Activated CD8-positive, alpha-beta memory T cell treated with anti-CD3 and anti-CD28 coated beads for 36 hours (primary cell): Measurements from ENCODE around the gene SFMBT2. TPM values are rescaled to one million over a fixed set of nuclear protein-coding genes. Genes with fewer than 3 reads are reported as not detected.

Source experiments
- CTCF ChIA-PET: fragments of 350-600 bp; sonication (Branson Sonifier 250); formaldehyde crosslinking; loops from one replicate; lab custom pipeline; 2021; ENCODE audit warnings: antibody characterized with exemption; lab: Charles Lee
- POLR2A ChIA-PET: fragments of 350-600 bp; sonication (Branson Sonifier 250); formaldehyde crosslinking; loops from one replicate; lab custom pipeline; 2021; ENCODE audit warnings: antibody characterized with exemption; lab: Charles Lee
- total RNA-seq, 2 experiments: library from RNA; stranded (reverse); gene quantifications; one replicate each; pipeline ENCODE4 v1.2.3, GENCODE V29; 2021

The SFMBT2 gene
- total RNA-seq, 2 experiments from 2014 or later = 22.6 to 23.0 TPM

DNA sequence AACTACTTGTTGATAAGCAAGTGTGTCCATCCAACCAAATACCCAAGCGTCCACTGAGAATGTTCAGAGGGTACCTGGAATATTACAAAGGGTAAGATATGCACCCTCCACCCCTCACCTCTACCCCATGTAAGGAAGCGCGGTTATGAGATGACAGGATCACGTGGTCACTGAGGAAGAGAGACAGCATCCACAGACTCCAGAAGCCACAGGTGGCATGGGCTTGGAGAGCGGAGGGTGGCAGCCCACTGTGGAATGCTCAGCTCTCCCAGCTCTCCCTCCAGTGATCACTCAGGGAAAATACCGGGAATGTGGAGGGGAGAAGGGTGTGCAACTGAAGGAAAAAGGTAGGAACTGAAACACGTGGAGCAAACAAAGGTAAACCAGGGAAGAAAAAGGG lies 25.7 kb downstream of the SFMBT2 start:
- CTCF ChIA-PET = no interaction called here
- POLR2A ChIA-PET = no interaction called here

DNA sequence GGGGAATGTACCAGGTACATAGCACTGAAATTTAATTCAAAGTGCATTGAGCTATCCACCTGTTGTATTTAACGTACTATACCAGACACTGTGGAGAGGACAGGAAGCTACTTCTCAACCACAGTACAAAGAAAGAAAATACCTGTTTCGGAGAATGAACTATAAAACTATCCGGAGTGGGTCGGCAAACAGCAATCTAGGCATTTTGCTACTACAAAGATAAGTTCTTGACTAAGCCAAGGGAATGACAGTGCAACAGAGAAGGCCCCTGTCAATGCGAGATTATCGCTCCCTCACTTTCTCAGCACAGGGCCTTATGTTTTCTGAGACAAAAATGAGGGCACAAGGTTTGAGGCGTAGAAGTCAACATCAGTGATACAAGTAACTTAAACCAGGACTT lies 27.4 kb downstream of the SFMBT2 start:
- POLR2A ChIA-PET = no interaction called here
- CTCF ChIA-PET = interaction anchor here (0.6 kb wide), 1 partner anchor 113 kb away, joined by 4 read pairs; no protein-coding TSS in a partner anchor

- ChIA-PET POLR2A (no interaction called here), CTCF (no interaction called here)
These were observed 30.1 kb downstream of the SFMBT2 start for GRCh38 chr10:7380704-7381241.

DNA sequence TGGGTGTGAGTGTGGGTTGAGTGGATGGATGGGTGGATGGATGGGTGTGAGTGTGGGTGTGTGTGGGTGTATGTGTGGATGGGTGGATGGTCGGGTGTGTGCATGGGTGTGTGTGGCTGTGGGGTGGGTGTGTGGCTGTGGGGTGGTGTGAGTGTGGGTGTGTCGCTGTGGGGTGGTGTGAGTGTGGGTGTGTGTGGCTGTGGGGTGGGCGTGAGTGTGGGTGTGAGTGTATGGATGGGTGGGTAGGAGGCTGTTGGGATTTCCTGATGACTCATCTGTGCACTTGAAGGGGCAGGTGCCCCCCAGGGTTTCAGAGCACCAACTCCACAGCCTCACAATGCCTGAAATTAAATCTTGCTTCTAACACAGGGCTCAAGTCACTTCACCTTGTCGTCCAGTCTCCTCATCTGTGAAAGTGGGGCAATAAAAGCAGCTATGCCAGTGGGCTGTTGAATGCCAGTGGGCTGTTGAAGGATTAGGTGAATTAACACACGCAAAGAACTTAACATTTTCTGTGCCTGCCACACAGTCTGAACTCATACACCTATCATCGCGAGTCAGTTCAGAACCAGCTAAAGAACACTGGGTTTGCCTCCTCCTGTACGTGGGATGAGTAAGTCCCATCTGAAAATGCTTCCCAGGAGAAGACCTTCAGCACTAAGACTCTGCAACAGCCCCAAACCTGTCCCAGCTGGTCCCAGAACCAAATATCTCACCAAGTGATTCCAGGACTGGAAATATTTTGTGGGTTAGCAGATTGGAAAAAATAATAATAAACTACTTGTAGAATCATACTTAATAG lies 32.0 kb downstream of the SFMBT2 start:
- POLR2A ChIA-PET = no interaction called here
- CTCF ChIA-PET = no interaction called here

DNA sequence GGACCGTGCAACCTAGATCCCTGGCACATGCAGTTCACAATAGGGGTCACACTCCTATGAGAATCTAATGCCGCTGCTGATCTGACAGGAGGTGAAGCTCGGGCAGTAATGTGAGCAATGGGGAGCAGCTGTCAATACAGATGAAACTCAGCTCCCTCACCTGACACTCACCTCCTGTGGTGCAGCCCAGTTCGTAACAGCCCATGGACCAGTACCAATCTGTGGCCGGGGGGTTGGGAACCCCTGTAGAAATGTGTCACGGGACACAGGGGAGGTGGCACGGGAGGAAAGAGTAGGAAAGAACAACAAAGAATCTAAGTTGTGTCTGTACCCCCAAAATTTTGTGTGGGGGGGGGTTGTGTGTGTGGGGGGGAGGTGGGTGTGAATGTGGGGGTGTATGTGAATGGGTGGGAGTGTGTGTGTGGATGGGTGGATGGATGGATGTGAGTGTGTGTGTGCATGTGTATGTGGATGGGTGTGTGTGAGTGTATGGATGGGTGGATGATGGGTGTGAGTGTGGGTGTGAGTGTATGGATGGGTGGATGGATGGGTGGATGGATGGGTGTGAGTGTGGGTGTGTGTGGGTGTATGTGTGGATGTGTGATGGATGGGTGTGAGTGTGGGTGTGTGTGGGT lies 33.1 kb downstream of the SFMBT2 start:
- CTCF ChIA-PET = no interaction called here
- POLR2A ChIA-PET = no interaction called here

- CTCF ChIA-PET = interaction anchor here (0.6 kb wide), 1 partner anchor 405 kb away, joined by 3 read pairs; no protein-coding TSS in a partner anchor
- POLR2A ChIA-PET = no interaction called here
These were observed 36.0 kb downstream of the SFMBT2 start for GRCh38 chr10:7374795-7375194.

DNA sequence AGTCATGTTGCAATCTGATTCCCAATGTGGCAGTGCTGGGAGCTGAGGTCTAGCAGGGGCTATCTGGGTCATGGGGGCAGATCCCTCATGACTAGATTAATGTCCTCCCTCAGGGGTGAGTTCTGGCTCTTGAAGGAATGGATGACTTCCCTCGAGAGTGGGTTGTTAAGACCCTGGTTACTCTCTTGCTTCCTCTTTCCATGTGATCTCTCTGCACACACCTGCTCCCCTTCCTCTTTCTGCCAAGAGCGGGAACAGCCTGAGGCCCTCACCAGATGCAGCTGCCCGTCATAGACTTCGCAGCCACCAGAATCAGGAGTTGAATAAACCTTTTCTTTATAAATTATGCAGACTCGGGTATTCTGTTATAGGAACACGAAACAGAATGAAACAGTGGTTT lies 37.8 kb downstream of the SFMBT2 start:
- ChIA-PET POLR2A (no interaction called here), CTCF (no interaction called here)

DNA sequence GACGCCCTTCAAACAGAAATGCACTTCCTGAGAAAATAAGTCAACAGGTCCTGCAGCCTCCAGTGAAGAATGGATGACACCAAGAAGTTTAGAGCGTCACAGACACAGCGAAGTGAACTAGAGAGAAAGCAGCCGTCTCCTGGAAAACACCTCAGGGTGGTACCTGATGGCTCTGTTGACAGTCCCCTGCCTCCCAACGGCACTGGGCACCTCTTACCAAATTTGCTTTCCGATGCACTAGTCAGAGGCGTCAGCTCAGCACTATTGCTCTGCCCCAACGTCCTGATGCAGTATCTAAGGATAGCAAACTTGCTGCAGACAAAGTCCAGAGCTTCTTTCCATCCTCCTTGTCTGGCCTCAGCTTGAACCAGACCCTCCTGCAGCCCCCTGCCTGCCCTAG lies 38.3 kb downstream of the SFMBT2 start:
- ChIA-PET POLR2A (no interaction called here), CTCF (no interaction called here)

DNA sequence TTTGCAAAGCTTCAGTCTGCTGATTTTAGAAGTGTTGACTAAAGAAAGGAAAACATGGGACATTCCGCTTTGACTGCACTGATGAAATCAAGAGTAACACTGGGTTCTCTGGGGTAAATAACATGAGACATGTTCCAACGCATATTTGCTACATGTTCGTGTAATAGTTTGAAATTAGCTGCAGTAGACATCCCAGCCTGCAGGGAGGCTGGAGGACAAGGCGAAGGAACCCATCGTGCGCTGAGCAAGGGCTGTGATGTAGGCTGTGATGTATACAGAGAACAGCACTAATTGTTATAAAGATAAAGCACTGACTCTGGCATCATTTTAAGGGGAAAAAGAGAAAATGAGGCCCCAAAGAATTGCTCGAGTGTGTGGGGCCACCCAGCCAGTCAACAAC lies 40.3 kb downstream of the SFMBT2 start:
- CTCF ChIA-PET = no interaction called here
- POLR2A ChIA-PET = no interaction called here

DNA sequence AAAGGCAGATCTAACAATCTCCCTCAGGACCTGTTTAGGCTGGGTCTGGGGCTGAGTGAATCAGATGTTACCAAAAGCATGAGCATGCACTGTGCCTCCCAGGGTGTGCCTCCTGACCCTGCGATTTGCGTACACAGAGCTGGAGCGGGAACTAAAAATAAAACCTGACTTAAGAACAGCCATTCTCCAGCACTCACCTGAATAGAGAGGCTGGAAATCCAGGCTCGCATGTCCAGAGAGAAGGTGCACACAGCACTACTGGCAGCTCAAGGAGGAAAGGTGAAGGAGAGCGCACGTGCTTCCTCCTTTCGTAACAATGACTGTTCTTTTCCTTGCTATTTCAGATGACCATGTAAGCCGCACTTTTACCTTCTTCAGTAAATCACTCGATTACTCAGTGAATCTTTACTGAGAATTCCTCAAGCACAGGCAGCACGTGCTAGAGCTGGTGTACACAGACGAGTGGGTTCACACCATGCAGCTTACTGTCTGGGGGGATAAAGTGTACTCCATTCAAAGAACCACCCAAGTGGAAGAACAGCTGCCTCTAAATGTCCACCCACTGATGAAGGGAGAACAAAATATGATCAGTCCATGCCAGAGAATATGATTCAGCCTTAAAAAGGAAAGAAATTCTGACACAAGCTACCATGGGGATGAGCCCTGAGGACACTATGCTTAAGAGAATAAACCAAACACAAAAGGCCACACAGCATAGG lies 45.6 kb downstream of the SFMBT2 start:
- ChIA-PET POLR2A (no interaction called here), CTCF (no interaction called here)

DNA sequence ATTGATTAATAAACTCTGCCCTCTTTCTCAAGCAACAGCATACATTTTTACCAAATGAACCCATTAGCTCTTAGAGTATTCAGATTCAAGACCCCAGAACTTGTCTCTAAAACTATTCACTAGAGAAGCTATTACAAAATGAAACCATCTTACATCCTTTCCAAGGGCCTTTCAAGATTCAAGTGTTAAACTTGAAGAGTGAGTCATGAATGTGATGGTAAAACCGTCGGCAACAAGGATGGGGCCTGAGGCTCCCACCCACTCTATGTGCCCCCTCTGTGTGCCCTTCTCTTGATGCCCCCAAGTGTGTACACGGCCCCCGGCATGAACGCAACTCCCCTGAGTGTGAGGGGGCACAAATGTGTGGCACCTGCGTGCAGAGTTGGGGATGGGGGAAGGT lies 46.4 kb downstream of the SFMBT2 start:
- POLR2A ChIA-PET = no interaction called here
- CTCF ChIA-PET = no interaction called here

- ChIA-PET POLR2A (no interaction called here), CTCF (no interaction called here)
These were observed 47.1 kb downstream of the SFMBT2 start for GRCh38 chr10:7363700-7364099.

- CTCF ChIA-PET = no interaction called here
- POLR2A ChIA-PET = no interaction called here
These were observed 48.4 kb downstream of the SFMBT2 start for GRCh38 chr10:7362471-7362870.

DNA sequence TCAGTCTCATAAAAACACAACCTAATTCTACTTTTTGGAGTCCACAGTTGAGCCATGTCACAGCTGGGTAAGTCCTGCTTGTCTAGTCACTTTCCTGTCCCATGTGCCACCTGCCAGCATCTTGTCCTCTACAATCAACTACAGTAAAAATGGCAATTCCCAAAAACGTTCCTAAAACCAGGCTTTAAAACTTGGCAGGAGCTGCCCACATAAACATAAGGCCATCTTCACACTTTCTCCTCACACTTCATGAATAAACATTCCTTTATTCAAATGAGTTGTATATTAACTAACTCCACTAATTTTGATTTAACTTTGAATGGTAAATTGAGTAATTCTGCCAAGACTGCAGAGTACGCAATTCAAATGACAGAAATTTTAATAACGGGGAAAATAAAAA lies 49.5 kb downstream of the SFMBT2 start:
- CTCF ChIA-PET = no interaction called here
- POLR2A ChIA-PET = no interaction called here

- CTCF ChIA-PET = no interaction called here
- POLR2A ChIA-PET = no interaction called here
These were observed 50.9 kb downstream of the SFMBT2 start for GRCh38 chr10:7359954-7360353.

- ChIA-PET POLR2A (no interaction called here), CTCF (no interaction called here)
These were observed 51.5 kb downstream of the SFMBT2 start for GRCh38 chr10:7359356-7359755.

GRCh38 chr10:7357193-7357592 lies 53.6 kb downstream of the SFMBT2 start:
- CTCF ChIA-PET = no interaction called here
- POLR2A ChIA-PET = no interaction called here

- CTCF ChIA-PET = no interaction called here
- POLR2A ChIA-PET = no interaction called here
These were observed 56.3 kb downstream of the SFMBT2 start for GRCh38 chr10:7354330-7355047.

DNA sequence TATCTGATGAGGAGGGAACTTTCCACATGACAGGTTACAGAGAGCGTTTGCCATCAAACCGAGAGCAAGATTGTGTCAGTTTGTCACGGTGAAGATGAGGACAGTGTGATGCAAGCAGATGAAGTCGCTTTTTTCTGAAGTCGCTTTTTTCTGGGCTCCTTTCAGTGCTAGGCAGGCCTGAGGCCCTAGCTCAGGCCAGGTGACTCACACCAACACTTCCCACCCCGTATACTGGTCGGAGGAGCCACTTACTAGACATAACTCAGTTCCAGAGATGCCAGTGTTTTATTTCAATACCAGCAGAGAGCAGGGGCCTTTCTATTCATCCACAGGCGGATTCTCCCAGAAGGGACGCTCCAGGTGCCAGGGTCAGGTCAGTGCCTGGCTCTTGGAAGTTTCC lies 58.9 kb downstream of the SFMBT2 start:
- ChIA-PET CTCF (interaction anchor here (1.5 kb wide), 1 partner anchor 42 kb away, joined by 3 read pairs; no protein-coding TSS in a partner anchor), POLR2A (no interaction called here)
